Skeletal muscle tissue (tissue), 4 donors: ENCODE measurements around the gene ST6GALNAC3. TPM values are rescaled to one million over a fixed set of nuclear protein-coding genes. Genes with fewer than 3 reads are reported as not detected.
"Not testable (repeated sequence)": the region's sequence is repeated elsewhere in the genome, so short reads cannot be mapped to it uniquely, and the experiment has no call there.

ENCODE experiments used
- H3K27ac ChIP-seq: one replicate; pipeline ENCODE4 v1.7.0; 2013; ENCODE audit warnings: mild to moderate bottlenecking, low read depth, low read length, inconsistent platforms
- H3K27me3 ChIP-seq, 3 donors: one replicate each; pipeline ENCODE4 v1.7.0; 2013; ENCODE audit warnings: low read length in 3 of 3; ENCODE audit not compliant: control insufficient read depth in 3 of 3, insufficient read depth in 3 of 3
- H3K36me3 ChIP-seq, 3 donors: one replicate each; pipeline ENCODE4 v1.7.0; 2013; ENCODE audit warnings: low read length in 3 of 3; ENCODE audit not compliant: control insufficient read depth in 3 of 3, insufficient read depth in 3 of 3
- H3K4me1 ChIP-seq, 3 donors: one replicate each; pipeline ENCODE4 v1.7.0; 2013; ENCODE audit warnings: low read length in 3 of 3, mild to moderate bottlenecking in 3 of 3; ENCODE audit not compliant: control insufficient read depth in 3 of 3, insufficient read depth in 3 of 3
- H3K4me3 ChIP-seq, 3 donors: one replicate each; pipeline ENCODE4 v1.7.0; 2013; ENCODE audit warnings: low read length in 3 of 3
- H3K9ac ChIP-seq, 3 donors: one replicate each; pipeline ENCODE4 v1.7.0; 2013; ENCODE audit warnings: low read length in 3 of 3, mild to moderate bottlenecking in 3 of 3, moderate library complexity in 2 of 3, low read depth in 1 of 3
- H3K9me3 ChIP-seq, 3 donors: one replicate each; pipeline ENCODE4 v1.7.0; 2013; ENCODE audit warnings: low read length in 3 of 3; ENCODE audit not compliant: control insufficient read depth in 3 of 3
- total RNA-seq: library from RNA; depleted of rRNA; stranded (reverse); fragments of >200 nt; gene quantifications from one replicate; pipeline ENCODE4 v1.2.3, GENCODE V29; 2014
- donor health status: Osteomylitis.

The ST6GALNAC3 gene
- total RNA-seq, 1 donor from 2014 or later, result 3.7 TPM

DNA sequence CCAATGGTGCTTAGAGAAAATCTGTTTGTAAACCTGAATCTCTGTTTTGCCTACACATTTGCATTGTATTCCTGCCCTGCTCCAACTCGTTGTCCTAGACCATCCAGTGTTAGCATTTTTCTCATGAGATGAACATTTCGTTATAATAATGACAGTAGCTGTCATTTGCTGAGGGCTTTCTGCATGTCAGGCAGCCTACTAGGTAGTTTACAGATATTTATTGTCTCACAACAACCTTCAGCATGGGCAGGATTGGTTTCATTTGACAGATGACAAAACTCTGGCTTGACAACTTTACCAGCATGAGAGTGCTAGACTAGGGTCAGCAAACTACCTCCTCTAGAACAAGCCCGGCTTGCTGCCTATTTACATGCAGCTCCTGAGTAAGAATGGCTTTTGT lies 10.1 kb downstream of the ST6GALNAC3 start:
- Histone ChIP-seq H3K9ac (no peak overlapping the region), H3K9me3 (no peaks in the 10 kb centered on the region), H3K4me1 (no peaks in the 10 kb centered on the region), H3K27me3 (no peaks in the 10 kb centered on the region), H3K36me3 (no peaks in the 10 kb centered on the region), H3K27ac (no peak overlapping the region), H3K4me3 (no peak overlapping the region)

DNA sequence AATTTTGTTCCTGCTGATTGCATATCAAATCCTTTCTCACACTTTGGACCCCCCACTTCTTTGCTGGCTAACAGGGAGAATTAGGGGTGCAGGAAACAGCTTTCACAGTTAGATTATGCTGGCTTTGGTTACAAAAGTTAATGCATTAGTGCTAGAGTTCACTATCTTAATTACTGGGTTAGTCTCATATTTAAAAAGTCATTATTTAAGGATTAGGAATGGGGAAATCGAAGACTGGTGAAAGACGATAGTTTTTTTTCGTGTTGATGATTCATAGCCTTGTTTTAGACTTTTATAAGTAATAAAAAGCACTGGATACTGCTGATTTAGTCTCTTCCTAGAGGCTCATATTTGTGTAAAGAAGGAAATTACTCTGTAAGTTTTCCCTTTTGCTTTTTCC lies 11.6 kb downstream of the ST6GALNAC3 start:
- Histone ChIP-seq H3K9ac (no peak overlapping the region), H3K4me1 (no peaks in the 10 kb centered on the region), H3K27me3 (no peaks in the 10 kb centered on the region), H3K36me3 (no peaks in the 10 kb centered on the region), H3K27ac (no peak overlapping the region), H3K9me3 (no peaks in the 10 kb centered on the region), H3K4me3 (no peak overlapping the region)

DNA sequence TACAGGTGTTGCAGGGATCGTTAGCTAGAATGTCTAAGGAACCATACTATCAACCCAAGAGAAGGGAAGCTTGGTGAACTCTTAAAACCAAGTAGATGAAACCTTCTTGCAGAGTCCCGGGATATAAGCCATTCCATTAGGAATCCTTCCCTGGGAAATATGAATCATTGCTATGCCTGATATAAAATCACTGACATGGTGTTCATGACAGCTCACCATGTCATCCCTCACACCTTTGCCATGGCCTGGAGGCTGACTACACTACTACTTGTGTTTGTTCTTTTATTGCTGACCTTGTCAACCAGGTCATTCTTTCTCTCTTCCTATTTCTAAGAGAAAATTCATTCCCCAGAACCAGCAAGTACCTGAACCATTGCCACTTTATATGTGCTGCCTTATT lies 12.1 kb downstream of the ST6GALNAC3 start:
- H3K4me3 ChIP-seq, result no peak overlapping the region
- H3K9me3 ChIP-seq, result no peaks in the 10 kb centered on the region
- H3K4me1 ChIP-seq, result no peaks in the 10 kb centered on the region
- no peak overlapping the region for H3K27ac ChIP-seq
- H3K9ac ChIP-seq, result no peak overlapping the region
- no peaks in the 10 kb centered on the region for H3K36me3 ChIP-seq
- H3K27me3 ChIP-seq, result no peaks in the 10 kb centered on the region

DNA sequence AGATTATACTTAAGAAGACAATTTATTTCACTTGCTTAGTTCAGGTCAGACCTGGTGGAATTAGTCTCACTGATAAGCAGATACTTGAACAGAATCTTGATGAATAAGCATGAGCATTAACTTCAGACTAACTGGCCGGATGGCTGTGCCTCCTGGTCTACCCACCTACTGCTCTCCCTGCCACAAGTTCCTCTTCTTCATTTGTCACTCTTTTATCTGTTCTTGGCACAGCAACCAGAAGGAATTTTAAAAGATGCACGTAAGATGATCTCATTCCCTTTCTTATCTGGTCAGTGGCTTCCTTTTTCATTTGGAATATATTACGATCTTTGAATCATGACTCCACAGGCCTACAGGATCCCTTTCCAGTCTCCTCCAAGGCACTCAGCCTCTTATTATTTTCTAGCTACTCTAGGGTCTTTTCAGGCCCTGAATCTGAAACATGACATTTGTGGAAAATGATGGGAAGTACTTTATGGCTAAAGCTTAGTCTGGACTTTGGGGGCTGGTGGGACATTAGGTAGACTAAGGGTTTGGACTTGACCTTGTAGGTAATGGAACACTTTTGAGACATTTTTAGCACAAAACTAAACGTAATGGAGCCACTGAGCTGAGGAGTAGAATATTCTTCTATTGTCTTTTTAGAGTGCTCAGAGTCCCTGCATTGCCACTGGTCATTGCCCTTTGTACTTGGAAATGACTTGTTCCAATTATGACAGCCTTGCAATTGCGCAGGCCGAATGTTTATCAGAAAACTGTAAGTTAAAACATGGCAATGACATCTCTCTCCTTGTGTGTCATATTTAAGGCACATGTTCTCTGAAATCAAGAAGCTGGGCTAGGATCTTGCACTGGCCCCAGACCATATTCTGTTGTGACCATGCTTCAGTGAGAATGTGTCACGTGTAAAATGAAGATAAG lies 16.0 kb downstream of the ST6GALNAC3 start:
- no peaks in the 10 kb centered on the region for H3K4me1 ChIP-seq
- no peaks in the 10 kb centered on the region for H3K27me3 ChIP-seq

DNA sequence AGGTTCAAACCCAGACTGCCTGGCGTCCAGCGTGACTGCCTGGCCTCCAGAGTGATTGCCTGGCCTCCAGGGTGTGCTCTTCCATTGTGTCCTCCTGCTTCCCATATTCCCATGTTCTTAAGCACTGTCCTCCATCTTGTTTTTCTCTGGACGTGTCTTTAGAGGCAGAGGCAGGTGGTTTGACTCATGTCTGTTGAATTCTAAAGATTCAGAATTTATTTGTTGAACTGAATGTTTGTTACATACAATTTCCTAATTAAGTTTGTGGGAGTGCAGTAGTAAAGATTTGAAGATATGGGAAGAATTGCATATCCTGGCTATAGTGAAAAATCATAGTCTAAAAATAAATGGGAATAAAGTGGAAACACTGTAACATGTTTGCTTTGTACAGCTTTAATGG lies 18.3 kb downstream of the ST6GALNAC3 start:
- Histone ChIP-seq H3K9ac (no peak overlapping the region), H3K9me3 (no peaks in the 10 kb centered on the region), H3K27me3 (no peaks in the 10 kb centered on the region), H3K4me3 (no peak overlapping the region), H3K36me3 (no peaks in the 10 kb centered on the region), H3K27ac (no peak overlapping the region), H3K4me1 (no peaks in the 10 kb centered on the region)

More for the DNA sequence above, 16.0 kb downstream of the ST6GALNAC3 start:
- no peak overlapping the region for H3K27ac ChIP-seq
- no peaks in the 10 kb centered on the region for H3K9me3 ChIP-seq
- H3K9ac ChIP-seq, result no peak overlapping the region
- no peaks in the 10 kb centered on the region for H3K36me3 ChIP-seq
- no peak overlapping the region for H3K4me3 ChIP-seq

DNA sequence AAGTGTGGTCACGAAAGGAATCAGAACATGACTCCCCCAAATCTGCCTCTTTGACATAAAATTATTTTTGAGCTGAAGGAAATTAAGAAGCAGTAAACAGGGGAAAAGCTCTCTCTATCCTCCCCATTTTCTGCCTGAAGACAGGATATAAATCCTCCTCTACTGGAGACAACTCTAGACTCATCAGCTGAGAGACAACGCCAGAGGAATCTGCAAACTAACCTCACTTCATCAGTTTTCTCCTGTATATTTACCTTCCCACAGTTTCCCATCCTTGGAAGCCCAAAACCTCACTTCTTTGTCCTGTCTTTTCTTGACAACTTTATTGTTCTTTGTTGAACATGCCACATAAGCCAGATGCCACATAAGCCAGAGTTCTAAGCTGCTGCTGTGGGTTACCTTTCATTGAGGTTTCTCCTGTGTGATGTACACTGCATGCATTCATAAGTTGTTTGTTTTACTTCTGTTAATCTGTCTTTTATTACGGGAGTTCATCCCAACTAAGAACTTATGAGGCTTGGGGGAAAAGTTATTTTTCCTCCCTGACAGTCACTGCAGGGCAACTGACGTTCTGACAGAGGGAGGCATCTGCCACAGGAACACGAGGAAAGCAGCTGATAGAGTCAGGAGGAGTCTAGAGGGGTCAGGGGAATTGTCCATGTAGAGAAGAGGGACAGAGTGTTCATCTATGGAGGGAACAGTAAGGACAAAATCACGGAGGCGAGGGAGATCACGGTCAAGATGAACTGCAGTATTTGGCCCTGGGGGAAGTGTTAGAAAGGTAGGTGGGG lies 19.2 kb downstream of the ST6GALNAC3 start:
- no peak overlapping the region for H3K4me3 ChIP-seq
- H3K27ac ChIP-seq, result no peak overlapping the region
- H3K36me3 ChIP-seq, result no peaks in the 10 kb centered on the region
- no peaks in the 10 kb centered on the region for H3K27me3 ChIP-seq
- no peaks in the 10 kb centered on the region for H3K4me1 ChIP-seq
- H3K9ac ChIP-seq, result no peak overlapping the region
- no peaks in the 10 kb centered on the region for H3K9me3 ChIP-seq

DNA sequence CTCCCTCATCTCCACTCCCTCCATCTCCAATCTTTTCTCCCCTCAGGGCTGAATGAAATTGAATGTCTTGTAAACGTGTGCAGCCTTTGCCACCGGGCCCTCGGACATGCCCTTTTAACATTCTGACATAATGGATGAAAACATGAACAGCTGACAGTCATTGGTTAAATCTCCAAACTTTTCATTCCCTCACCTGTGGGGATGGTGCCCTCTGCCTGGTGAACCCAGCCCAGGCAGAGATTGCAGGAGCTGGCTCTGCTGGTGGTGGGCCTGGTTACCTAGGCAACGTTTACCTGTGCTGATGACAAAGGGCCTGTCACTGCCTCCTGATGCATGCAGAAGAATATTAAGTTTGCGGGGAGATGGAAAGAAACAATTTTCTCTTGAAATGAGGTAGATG lies 21.3 kb downstream of the ST6GALNAC3 start:
- no peaks in the 10 kb centered on the region for H3K4me1 ChIP-seq
- H3K9ac ChIP-seq, result no peak overlapping the region
- no peaks in the 10 kb centered on the region for H3K27me3 ChIP-seq
- no peak overlapping the region for H3K27ac ChIP-seq
- no peaks in the 10 kb centered on the region for H3K36me3 ChIP-seq
- no peaks in the 10 kb centered on the region for H3K9me3 ChIP-seq
- no peak overlapping the region for H3K4me3 ChIP-seq

DNA sequence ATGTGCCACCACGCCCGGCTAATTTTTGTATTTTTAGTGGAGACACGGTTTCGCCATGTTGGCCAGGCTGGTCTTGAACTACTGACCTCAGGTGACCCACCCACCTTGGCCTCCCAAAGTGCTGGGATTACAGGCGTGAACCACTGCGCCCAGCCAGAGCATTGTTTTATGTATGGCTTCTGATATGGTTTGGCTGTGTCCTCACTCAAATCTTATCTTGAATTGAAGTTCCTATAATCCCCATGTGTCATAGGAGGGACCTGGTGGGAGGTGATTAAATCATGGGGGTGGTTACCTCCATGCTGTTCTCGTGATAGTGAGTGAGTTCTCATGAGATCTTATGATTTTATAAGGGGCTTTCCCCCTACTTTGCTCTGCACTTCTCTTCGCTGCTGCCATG lies 22.5 kb downstream of the ST6GALNAC3 start:
- H3K9me3 ChIP-seq, H3K4me1 ChIP-seq, H3K36me3 ChIP-seq, H3K27ac ChIP-seq, H3K4me3 ChIP-seq, H3K27me3 ChIP-seq, H3K9ac ChIP-seq: not testable (repeated sequence)

DNA sequence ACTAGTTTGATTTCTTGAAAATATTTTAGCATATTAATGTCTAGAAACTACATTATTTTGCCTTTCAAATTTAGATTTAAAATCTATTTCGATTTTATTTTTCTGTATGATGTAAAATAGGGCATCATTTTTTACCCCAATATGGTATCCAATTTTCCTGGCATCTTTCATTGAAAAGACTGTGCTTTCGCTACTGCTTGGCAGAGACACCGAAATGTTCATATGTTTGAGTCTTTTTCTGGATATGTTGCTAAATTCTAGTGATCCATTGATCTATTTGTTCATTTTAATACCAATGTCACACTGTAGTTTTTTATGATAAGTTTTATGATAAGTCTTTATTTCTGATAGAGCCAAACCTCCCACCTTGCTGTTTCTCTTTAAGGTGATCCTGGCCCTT lies 24.3 kb downstream of the ST6GALNAC3 start:
- Histone ChIP-seq H3K36me3 (no peaks in the 10 kb centered on the region), H3K9me3 (no peaks in the 10 kb centered on the region), H3K4me3 (no peak overlapping the region), H3K4me1 (no peaks in the 10 kb centered on the region), H3K27me3 (no peaks in the 10 kb centered on the region), H3K27ac (no peak overlapping the region), H3K9ac (no peak overlapping the region)

DNA sequence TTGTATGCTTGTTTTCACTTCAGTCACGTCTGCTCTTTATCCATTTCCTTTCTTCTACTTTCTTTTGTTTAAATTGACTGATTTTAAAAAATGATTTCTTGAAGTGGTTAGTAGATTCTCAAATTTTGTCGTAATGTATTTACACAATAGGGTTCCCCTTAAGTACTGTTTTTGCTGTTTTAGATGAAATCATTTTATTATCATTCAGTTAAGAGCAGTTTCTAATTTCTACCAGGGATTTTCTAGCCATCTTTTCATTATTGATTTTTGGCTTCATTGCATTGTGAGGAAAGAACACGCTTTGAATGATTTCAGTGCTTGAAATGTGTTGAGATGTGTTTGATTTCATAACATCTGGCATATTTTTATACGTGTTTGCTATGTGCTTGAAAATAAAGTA lies 27.0 kb downstream of the ST6GALNAC3 start:
- H3K27ac ChIP-seq, result no peak overlapping the region
- no peaks in the 10 kb centered on the region for H3K27me3 ChIP-seq
- H3K4me3 ChIP-seq, result no peak overlapping the region
- H3K9ac ChIP-seq, result no peak overlapping the region
- no peaks in the 10 kb centered on the region for H3K4me1 ChIP-seq
- no peaks in the 10 kb centered on the region for H3K36me3 ChIP-seq
- no peaks in the 10 kb centered on the region for H3K9me3 ChIP-seq
